ENCODE measurements around the gene LIN28A. TPM values are rescaled to one million over a fixed set of nuclear protein-coding genes. Genes with fewer than 3 reads are reported as not detected.

Gene LIN28A
- polyA plus RNA-seq, 1 donor from 2014 or later = 1.0 TPM

DNA sequence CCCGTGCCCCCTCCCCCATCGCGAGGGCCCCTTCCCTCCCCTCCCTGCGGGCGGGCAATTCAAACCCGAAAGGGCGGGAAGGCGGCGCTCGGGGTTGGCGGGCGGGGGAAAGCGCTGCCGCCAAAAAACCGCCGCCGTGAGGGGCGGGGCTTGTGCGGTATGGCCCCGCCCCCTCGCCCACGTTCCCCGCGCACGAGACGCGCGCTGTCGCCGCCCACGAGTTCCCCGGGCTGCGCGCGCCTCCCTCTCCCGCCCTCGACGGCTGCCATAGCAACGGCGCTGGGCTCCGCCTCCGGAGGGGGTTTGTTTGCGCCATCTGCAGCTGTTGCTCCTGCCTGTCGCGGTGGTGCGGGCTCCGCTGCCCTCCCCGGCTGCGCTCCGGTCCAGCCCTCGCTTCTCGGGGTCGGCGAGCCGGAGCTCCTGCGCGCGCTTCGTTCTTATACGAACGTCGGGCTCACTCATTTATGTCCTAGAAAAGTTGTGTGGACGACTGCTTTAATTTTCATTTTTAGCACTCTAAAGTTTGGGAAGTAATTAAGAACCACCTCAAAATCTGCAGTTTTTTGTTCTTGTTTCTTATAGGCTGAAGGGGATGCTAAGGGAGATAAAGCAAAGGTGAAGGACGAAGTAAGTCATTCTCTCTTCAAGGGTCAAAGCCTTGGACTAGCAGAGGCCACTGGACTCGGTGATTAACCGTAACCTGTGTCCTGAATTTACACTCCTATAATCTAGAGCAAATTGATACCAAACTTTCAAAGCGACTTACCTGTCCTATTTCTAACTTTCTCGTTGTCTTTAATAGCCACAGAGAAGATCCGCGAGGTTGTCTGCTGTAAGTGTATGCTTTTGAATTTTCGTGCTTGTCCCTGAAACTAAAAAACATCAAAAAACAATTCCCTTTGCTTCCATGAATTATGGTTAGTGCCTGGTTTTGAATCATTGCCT lies 62.6 kb downstream of the LIN28A start:
- Histone ChIP-seq H3K4me3 (ENCODE audit: low read length) (peak overlapping the region; percentile 91), H3K4me2 (ENCODE audit: low read length) (peak overlapping the region; percentile 98), H3K27me3 (ENCODE audit: insufficient read depth, low read depth, low read length) (no peaks in the 10 kb centered on the region), H3F3A (ENCODE audit: insufficient read depth, low read length, poor library complexity, severe bottlenecking) (no peaks in the 10 kb centered on the region), H4K20me1 (ENCODE audit: insufficient read depth) (peaks cover 37% of the 10 kb centered on the region), H3K27ac (ENCODE audit: low read length) (peak overlapping the region; percentile 96), H3K9me3 (ENCODE audit: low read length) (no peaks in the 10 kb centered on the region), H3K9me2 (ENCODE audit: insufficient read depth, low read length) (no peaks in the 10 kb centered on the region), H3K36me3 (ENCODE audit: insufficient read depth, low read length) (peaks cover 4% of the 10 kb centered on the region), H2AFZ (ENCODE audit: low read depth, low read length) (no peak overlapping the region), H3K9ac (ENCODE audit: low read length) (peak overlapping the region; percentile 98), H3K79me2 (replicated peaks; ENCODE audit: insufficient read depth, low read length) (peaks cover 21% of the 10 kb centered on the region)
- TF ChIP-seq EZH2 (IDR thresholded peaks at IDR 0.05; ENCODE audit: borderline replicate concordance, insufficient read depth, low read length, poor library complexity, severe bottlenecking) (no peak), RAD21 (conservative IDR thresholded peaks at IDR 0.05) (no peak), SMC3 (conservative IDR thresholded peaks at IDR 0.05; ENCODE audit: poor library complexity) (peak; percentile 24), MXI1 (conservative IDR thresholded peaks at IDR 0.05; ENCODE audit: poor library complexity, severe bottlenecking) (peak; percentile 90)

DNA sequence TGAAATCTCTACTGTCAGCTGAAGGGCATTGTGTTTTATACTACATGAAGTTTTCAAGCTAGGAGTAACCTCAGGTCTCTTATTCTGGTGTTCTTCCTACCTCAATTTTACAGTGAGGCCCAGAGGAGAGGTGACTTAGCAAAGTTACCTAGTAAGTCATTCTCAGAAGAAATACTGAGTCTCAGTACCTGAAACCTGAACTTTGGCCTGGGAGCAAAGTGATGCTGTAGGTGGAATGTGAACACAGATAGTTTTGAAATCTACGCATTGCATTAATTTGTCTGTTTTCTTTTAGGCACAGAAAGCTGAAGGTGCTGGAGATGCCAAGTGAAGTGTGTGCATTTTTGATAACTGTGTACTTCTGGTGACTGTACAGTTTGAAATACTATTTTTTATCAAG lies 64.2 kb downstream of the LIN28A start:
- peak overlapping the region; percentile 91 for H3K4me3 ChIP-seq (ENCODE audit: low read length)
- no peak overlapping the region for H3K9ac ChIP-seq (ENCODE audit: low read length)
- no peak overlapping the region for H2AFZ ChIP-seq (ENCODE audit: low read depth, low read length)
- no peaks in the 10 kb centered on the region for H3K9me3 ChIP-seq (ENCODE audit: low read length)
- no peak for TF ChIP-seq CTCF (IDR thresholded peaks at IDR 0.05; ENCODE audit: poor library complexity, severe bottlenecking)
- no peak for TF ChIP-seq RAD21 (conservative IDR thresholded peaks at IDR 0.05)
- TF ChIP-seq EZH2 (IDR thresholded peaks at IDR 0.05; ENCODE audit: borderline replicate concordance, insufficient read depth, low read length, poor library complexity, severe bottlenecking) = no peak
- no peak for TF ChIP-seq TAF1 (IDR thresholded peaks at IDR 0.05; ENCODE audit: low read depth)
- TF ChIP-seq, protein P1, sequence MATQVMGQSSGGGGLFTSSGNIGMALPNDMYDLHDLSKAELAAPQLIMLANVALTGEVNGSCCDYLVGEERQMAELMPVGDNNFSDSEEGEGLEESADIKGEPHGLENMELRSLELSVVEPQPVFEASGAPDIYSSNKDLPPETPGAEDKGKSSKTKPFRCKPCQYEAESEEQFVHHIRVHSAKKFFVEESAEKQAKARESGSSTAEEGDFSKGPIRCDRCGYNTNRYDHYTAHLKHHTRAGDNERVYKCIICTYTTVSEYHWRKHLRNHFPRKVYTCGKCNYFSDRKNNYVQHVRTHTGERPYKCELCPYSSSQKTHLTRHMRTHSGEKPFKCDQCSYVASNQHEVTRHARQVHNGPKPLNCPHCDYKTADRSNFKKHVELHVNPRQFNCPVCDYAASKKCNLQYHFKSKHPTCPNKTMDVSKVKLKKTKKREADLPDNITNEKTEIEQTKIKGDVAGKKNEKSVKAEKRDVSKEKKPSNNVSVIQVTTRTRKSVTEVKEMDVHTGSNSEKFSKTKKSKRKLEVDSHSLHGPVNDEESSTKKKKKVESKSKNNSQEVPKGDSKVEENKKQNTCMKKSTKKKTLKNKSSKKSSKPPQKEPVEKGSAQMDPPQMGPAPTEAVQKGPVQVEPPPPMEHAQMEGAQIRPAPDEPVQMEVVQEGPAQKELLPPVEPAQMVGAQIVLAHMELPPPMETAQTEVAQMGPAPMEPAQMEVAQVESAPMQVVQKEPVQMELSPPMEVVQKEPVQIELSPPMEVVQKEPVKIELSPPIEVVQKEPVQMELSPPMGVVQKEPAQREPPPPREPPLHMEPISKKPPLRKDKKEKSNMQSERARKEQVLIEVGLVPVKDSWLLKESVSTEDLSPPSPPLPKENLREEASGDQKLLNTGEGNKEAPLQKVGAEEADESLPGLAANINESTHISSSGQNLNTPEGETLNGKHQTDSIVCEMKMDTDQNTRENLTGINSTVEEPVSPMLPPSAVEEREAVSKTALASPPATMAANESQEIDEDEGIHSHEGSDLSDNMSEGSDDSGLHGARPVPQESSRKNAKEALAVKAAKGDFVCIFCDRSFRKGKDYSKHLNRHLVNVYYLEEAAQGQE (IDR thresholded peaks at IDR 0.05; ENCODE audit: borderline replicate concordance) = no peak
- no peak for TF ChIP-seq SMC3 (conservative IDR thresholded peaks at IDR 0.05; ENCODE audit: poor library complexity)
- TF ChIP-seq MXI1 (conservative IDR thresholded peaks at IDR 0.05; ENCODE audit: poor library complexity, severe bottlenecking) = no peak
- TF ChIP-seq EP300 (conservative IDR thresholded peaks at IDR 0.05; ENCODE audit: poor library complexity, severe bottlenecking) = no peak
- peaks cover 21% of the 10 kb centered on the region for H3K79me2 ChIP-seq (replicated peaks; ENCODE audit: insufficient read depth, low read length)
- no peaks in the 10 kb centered on the region for H3K9me2 ChIP-seq (ENCODE audit: insufficient read depth, low read length)
- H3F3A ChIP-seq (ENCODE audit: insufficient read depth, low read length, poor library complexity, severe bottlenecking) = no peaks in the 10 kb centered on the region
- peaks cover 37% of the 10 kb centered on the region for H4K20me1 ChIP-seq (ENCODE audit: insufficient read depth)
- no peaks in the 10 kb centered on the region for H3K27me3 ChIP-seq (ENCODE audit: insufficient read depth, low read depth, low read length)
- H3K36me3 ChIP-seq (ENCODE audit: insufficient read depth, low read length) = peaks cover 7% of the 10 kb centered on the region
- no peak overlapping the region for H3K4me2 ChIP-seq (ENCODE audit: low read length)
- H3K27ac ChIP-seq (ENCODE audit: low read length) = no peak overlapping the region
